ENCODE measurements around the gene TPGS1. TPM values are rescaled to one million over a fixed set of nuclear protein-coding genes. Genes with fewer than 3 reads are reported as not detected.

TPGS1 gene
- polyA plus RNA-seq, 3 donors from 2014 or later, result 28.8 to 63.6 (median 37.0) TPM

GRCh38 chr19:525857-526419 lies 18.6 kb downstream of the TPGS1 start:
- Mint-ChIP-seq H3K27me3 (ENCODE audit: low read depth in 3 of 3) (peaks cover 4 to 12% (median 8%) of the 10 kb centered on the region in 3 donors), H3K9me3 (no peaks in the 10 kb centered on the region), H3K4me3 (no peak overlapping the region), H3K27ac (peak overlapping the region in 1 of 6 donors; percentile 62), H3K4me1 (peaks cover 0 to 6% of the 10 kb centered on the region in 2 donors), H3K36me3 (no peaks in the 10 kb centered on the region)
- no peak for DNase-seq

- peaks cover 4 to 13% (median 8%) of the 10 kb centered on the region in 3 donors for H3K27me3 Mint-ChIP-seq (ENCODE audit: low read depth in 3 of 3)
Measured at GRCh38 chr19:530134-531008, 23.1 kb downstream of the TPGS1 start.

GRCh38 chr19:531009-531752 lies 23.9 kb downstream of the TPGS1 start:
- peak; percentile 93 to 95 (median 94) for DNase-seq
- H3K27me3 Mint-ChIP-seq (ENCODE audit: low read depth in 3 of 3), result peaks cover 2 to 11% (median 8%) of the 10 kb centered on the region in 3 donors
- no peaks in the 10 kb centered on the region for H3K36me3 Mint-ChIP-seq
- H3K27ac Mint-ChIP-seq, result peak overlapping the region; percentile 48 to 92 (median 84)
- peaks cover 13 to 24% of the 10 kb centered on the region in 2 donors for H3K4me1 Mint-ChIP-seq
- peak overlapping the region; percentile 77 to 87 (median 84) for H3K4me3 Mint-ChIP-seq
- no peaks in the 10 kb centered on the region for H3K9me3 Mint-ChIP-seq

More at GRCh38 chr19:530134-531008, 23.1 kb downstream of the TPGS1 start:
- Mint-ChIP-seq H3K4me3 (peak overlapping the region; percentile 77 to 87 (median 84)), H3K9me3 (no peaks in the 10 kb centered on the region), H3K4me1 (peaks cover 13 to 24% of the 10 kb centered on the region in 2 donors), H3K36me3 (no peaks in the 10 kb centered on the region), H3K27ac (peak overlapping the region; percentile 30 to 91 (median 63))
- DNase-seq, result no peak

- Mint-ChIP-seq H3K4me1 (peaks cover 13 to 24% of the 10 kb centered on the region in 2 donors), H3K9me3 (no peaks in the 10 kb centered on the region), H3K27me3 (ENCODE audit: low read depth in 3 of 3) (peaks cover 0 to 9% (median 8%) of the 10 kb centered on the region in 3 donors), H3K4me3 (peak within 1 kb of the TSS; percentile 85 to 92 (median 89)), H3K27ac (peak within 1 kb of the TSS; percentile 48 to 96 (median 88)), H3K36me3 (no peaks in the 10 kb centered on the region)
- no peak for DNase-seq
Measured at GRCh38 chr19:531753-532560, 24.7 kb downstream of the TPGS1 start, which contains the start of gene CDC34. Gene CDC34, plus strand, starts transcription at chr19:531760. Its CDS starts 172 bp downstream, at chr19:531932.

GRCh38 chr19:532561-533363 lies 25.5 kb downstream of the TPGS1 start:
- H3K36me3 Mint-ChIP-seq, result peaks cover 0 to 1% (median 0%) of the 10 kb centered on the region in 3 donors
- peaks cover 0 to 8% (median 8%) of the 10 kb centered on the region in 3 donors for H3K27me3 Mint-ChIP-seq (ENCODE audit: low read depth in 3 of 3)
- H3K27ac Mint-ChIP-seq, result peak overlapping the region; percentile 83 to 96 (median 92)
- H3K9me3 Mint-ChIP-seq, result no peaks in the 10 kb centered on the region
- peak; percentile 39 to 44 (median 43) for DNase-seq
- peaks cover 13 to 24% of the 10 kb centered on the region in 2 donors for H3K4me1 Mint-ChIP-seq
- peak overlapping the region; percentile 85 to 92 (median 89) for H3K4me3 Mint-ChIP-seq

- H3K27ac Mint-ChIP-seq, result peak overlapping the region in 5 of 6 donors; percentile 83 to 96 (median 92)
- DNase-seq, result no peak
- H3K36me3 Mint-ChIP-seq, result peaks cover 4 to 8% (median 7%) of the 10 kb centered on the region in 3 donors
- H3K4me1 Mint-ChIP-seq, result peaks cover 13 to 29% of the 10 kb centered on the region in 2 donors
- peak overlapping the region; percentile 85 to 92 (median 89) for H3K4me3 Mint-ChIP-seq
- H3K9me3 Mint-ChIP-seq, result no peaks in the 10 kb centered on the region
- peaks cover 0 to 11% (median 3%) of the 10 kb centered on the region in 3 donors for H3K27me3 Mint-ChIP-seq (ENCODE audit: low read depth in 3 of 3)
Measured at GRCh38 chr19:533364-534058, 26.2 kb downstream of the TPGS1 start.

- Mint-ChIP-seq H3K4me1 (peaks cover 13 to 29% of the 10 kb centered on the region in 2 donors), H3K27me3 (ENCODE audit: low read depth in 3 of 3) (peaks cover 0 to 12% (median 3%) of the 10 kb centered on the region in 3 donors), H3K36me3 (peaks cover 4 to 8% (median 8%) of the 10 kb centered on the region in 3 donors), H3K4me3 (peak overlapping the region in 4 of 5 donors; percentile 36 to 92 (median 87)), H3K9me3 (no peaks in the 10 kb centered on the region), H3K27ac (peak overlapping the region in 2 of 6 donors; percentile 92 to 95)
- DNase-seq, result no peak
Measured at GRCh38 chr19:534088-534487, 26.8 kb downstream of the TPGS1 start.

- H3K27ac Mint-ChIP-seq, result peak overlapping the region in 2 of 6 donors; percentile 79
- peaks cover 4 to 8% (median 8%) of the 10 kb centered on the region in 3 donors for H3K36me3 Mint-ChIP-seq
- no peak for DNase-seq
Measured at GRCh38 chr19:535017-535835, 27.9 kb downstream of the TPGS1 start.

GRCh38 chr19:536031-536880 lies 29.0 kb downstream of the TPGS1 start:
- H3K9me3 Mint-ChIP-seq, result no peaks in the 10 kb centered on the region
- no peak overlapping the region for H3K27ac Mint-ChIP-seq
- no peak for DNase-seq
- peaks cover 13 to 26% of the 10 kb centered on the region in 2 donors for H3K4me1 Mint-ChIP-seq
- peaks cover 4 to 8% (median 8%) of the 10 kb centered on the region in 3 donors for H3K36me3 Mint-ChIP-seq
- H3K4me3 Mint-ChIP-seq, result no peak overlapping the region
- H3K27me3 Mint-ChIP-seq (ENCODE audit: low read depth in 3 of 3), result peaks cover 0 to 6% (median 0%) of the 10 kb centered on the region in 3 donors

More at GRCh38 chr19:535017-535835, 27.9 kb downstream of the TPGS1 start:
- H3K4me1 Mint-ChIP-seq, result peaks cover 13 to 26% of the 10 kb centered on the region in 2 donors
- peak overlapping the region in 3 of 5 donors; percentile 40 to 55 (median 52) for H3K4me3 Mint-ChIP-seq
- no peaks in the 10 kb centered on the region for H3K9me3 Mint-ChIP-seq
- H3K27me3 Mint-ChIP-seq (ENCODE audit: low read depth in 3 of 3), result peaks cover 0 to 12% (median 3%) of the 10 kb centered on the region in 3 donors

- Mint-ChIP-seq H3K36me3 (peaks cover 4 to 8% (median 8%) of the 10 kb centered on the region in 3 donors), H3K9me3 (no peaks in the 10 kb centered on the region), H3K4me1 (peaks cover 13 to 26% of the 10 kb centered on the region in 2 donors), H3K27ac (no peak overlapping the region), H3K4me3 (no peak overlapping the region), H3K27me3 (ENCODE audit: low read depth in 3 of 3) (peaks cover 0 to 6% (median 1%) of the 10 kb centered on the region in 3 donors)
- no peak for DNase-seq
Measured at GRCh38 chr19:536881-537404, 29.6 kb downstream of the TPGS1 start.
